Measurements from ENCODE around the gene CHERP. TPM values are rescaled to one million over a fixed set of nuclear protein-coding genes. Genes with fewer than 3 reads are reported as not detected.
"Not testable (repeated sequence)": the region's sequence is repeated elsewhere in the genome, so short reads cannot be mapped to it uniquely, and the experiment has no call there.

The CHERP gene
- total RNA-seq, 1 donor from 2014 or later, result 76.4 TPM

DNA sequence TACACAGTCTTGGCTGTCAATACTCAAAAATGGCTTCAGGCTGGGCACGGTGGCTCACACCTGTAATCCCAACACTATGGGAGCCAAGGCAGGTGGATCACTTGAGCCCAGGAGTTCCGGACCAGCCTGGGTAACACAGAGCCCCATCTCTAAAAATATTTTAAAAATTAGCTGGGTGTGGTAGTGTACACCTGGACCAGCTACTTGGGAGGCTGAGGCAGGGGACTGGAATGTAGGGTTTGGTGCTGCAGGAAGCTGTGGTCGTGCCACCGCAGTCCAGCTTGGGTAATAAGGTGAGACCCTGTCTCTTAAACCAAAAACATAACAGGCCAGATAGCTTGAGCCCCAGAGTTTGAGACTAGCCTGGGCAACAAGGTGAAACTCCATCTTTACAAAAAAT lies 6.7 kb upstream of the CHERP start:
- no peak for DNase-seq (ENCODE audit: low spot score, unreplicated experiment)

DNA sequence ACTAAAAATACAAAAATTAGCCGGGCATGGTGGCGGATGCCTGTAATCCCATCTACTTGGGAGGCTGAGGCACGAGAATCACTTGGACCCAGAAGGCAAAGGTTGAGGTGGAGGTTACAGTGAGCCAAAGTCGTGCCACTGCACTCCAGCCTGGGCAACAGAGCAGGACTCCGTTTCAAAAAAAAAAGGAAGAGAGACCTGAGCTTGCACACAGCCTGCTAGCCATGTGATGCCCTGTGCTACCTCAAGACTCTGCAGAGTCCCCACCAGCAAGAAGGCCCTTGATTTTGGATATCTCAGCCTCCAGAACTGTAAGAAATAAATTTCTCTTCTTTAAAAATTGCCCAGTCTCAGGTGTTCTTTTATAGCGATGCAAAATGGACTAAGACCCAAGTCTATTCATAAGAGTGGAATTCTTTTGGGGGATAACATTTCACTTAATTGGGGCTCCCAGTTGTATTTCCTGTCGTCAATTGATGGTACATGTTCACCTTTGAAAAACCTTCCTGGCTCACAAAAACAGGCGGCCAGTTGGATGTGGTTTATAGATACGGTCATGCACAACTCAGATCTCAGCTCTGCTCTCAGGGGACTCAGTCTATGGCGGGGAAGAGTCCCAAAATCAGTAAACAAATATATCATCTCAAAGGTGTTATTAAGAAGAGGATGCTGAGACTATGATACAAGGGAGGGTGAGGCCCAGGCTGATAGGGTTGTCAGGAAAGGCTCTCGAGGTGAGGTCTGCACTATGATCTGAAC lies 2.4 kb upstream of the CHERP start:
- TF ChIP-seq, protein P1, sequence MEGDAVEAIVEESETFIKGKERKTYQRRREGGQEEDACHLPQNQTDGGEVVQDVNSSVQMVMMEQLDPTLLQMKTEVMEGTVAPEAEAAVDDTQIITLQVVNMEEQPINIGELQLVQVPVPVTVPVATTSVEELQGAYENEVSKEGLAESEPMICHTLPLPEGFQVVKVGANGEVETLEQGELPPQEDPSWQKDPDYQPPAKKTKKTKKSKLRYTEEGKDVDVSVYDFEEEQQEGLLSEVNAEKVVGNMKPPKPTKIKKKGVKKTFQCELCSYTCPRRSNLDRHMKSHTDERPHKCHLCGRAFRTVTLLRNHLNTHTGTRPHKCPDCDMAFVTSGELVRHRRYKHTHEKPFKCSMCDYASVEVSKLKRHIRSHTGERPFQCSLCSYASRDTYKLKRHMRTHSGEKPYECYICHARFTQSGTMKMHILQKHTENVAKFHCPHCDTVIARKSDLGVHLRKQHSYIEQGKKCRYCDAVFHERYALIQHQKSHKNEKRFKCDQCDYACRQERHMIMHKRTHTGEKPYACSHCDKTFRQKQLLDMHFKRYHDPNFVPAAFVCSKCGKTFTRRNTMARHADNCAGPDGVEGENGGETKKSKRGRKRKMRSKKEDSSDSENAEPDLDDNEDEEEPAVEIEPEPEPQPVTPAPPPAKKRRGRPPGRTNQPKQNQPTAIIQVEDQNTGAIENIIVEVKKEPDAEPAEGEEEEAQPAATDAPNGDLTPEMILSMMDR (IDR thresholded peaks at IDR 0.05; ENCODE audit: unreplicated experiment), result no peak
- Mint-ChIP-seq H3K4me3 (ENCODE audit: low read depth) (no peak overlapping the region), H3K36me3 (ENCODE audit: insufficient read depth) (peaks cover 2% of the 10 kb centered on the region), H3K27ac (peak overlapping the region; percentile 46), H3K4me1 (ENCODE audit: low read depth) (peaks cover 15% of the 10 kb centered on the region), H3K27me3 (no peaks in the 10 kb centered on the region), H3K9me3 (ENCODE audit: low read depth) (no peaks in the 10 kb centered on the region)
- no peak for DNase-seq (ENCODE audit: low spot score, unreplicated experiment)

More for the DNA sequence above, 6.7 kb upstream of the CHERP start:
- H3K27me3 Mint-ChIP-seq, result no peaks in the 10 kb centered on the region
- peaks cover 2% of the 10 kb centered on the region for H3K4me1 Mint-ChIP-seq (ENCODE audit: low read depth)
- H3K4me3 Mint-ChIP-seq (ENCODE audit: low read depth), result no peak overlapping the region
- no peak overlapping the region for H3K27ac Mint-ChIP-seq
- H3K36me3 Mint-ChIP-seq (ENCODE audit: insufficient read depth), result peaks cover 7% of the 10 kb centered on the region
- TF ChIP-seq, protein P1 (IDR thresholded peaks at IDR 0.05; ENCODE audit: unreplicated experiment), result no peak
- H3K9me3 Mint-ChIP-seq (ENCODE audit: low read depth), result no peaks in the 10 kb centered on the region

DNA sequence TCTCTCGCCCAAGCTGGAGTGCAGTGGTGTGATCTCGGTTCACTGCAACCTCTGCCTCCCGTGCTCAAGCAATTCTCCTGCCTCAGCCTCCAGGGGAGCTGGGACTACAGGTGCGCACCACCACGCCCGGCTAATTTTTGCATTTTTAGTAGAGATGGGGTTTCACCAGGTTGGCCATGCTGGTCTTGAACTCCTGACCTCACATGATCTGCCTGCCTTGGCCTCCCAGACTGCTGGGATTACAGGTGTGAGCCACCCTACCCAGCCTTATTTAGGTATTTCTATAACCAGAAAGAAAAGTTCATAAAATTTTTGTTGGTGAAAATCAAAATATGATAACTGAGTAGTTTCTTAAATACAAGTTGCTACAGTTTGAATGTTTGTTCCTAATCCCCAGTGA lies 1.5 kb upstream of the CHERP start:
- peak overlapping the region; percentile 90 for H3K4me3 Mint-ChIP-seq (ENCODE audit: low read depth)
- not testable (repeated sequence) for DNase-seq (ENCODE audit: low spot score, unreplicated experiment); H3K27me3 Mint-ChIP-seq; H3K9me3 Mint-ChIP-seq (ENCODE audit: low read depth); H3K36me3 Mint-ChIP-seq (ENCODE audit: insufficient read depth)
- H3K4me1 Mint-ChIP-seq (ENCODE audit: low read depth), result peaks cover 15% of the 10 kb centered on the region
- H3K27ac Mint-ChIP-seq, result peak overlapping the region; percentile 27

DNA sequence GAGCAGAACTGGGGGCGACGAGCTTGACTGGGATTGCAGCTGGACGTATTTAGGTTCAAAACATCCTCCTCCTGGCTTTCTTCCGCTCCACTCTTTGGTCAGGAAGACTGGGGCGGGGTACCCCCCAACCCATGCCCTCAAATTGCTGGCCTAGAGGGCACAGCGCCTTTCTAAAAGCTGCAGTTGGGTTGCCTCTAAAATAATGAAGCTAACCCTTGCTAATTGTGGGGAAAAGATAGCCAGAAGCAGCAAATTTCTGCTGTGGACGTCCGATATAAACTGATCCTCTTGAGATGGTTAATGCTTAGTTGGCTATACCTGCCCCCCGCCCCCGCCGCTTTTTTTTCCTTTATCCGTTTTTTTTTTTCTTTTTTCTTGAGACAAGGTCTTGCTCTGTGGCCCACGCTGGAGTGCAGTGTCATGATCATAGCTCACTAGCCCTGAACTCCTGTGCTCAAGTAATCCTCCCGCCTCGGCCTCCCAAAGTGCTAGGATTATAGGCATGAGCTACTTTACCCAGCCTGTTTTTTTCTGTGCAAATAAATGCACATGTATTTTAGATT lies 754 bp upstream of the CHERP start:
- Mint-ChIP-seq H3K27me3 (no peaks in the 10 kb centered on the region), H3K9me3 (ENCODE audit: low read depth) (no peaks in the 10 kb centered on the region), H3K27ac (peak overlapping the region; percentile 90), H3K4me3 (ENCODE audit: low read depth) (peak overlapping the region; percentile 90), H3K36me3 (ENCODE audit: insufficient read depth) (peaks cover 9% of the 10 kb centered on the region), H3K4me1 (ENCODE audit: low read depth) (peaks cover 18% of the 10 kb centered on the region)
- TF ChIP-seq, protein P1 (IDR thresholded peaks at IDR 0.05; ENCODE audit: unreplicated experiment), result no peak
- DNase-seq (ENCODE audit: low spot score, unreplicated experiment), result no peak

DNA sequence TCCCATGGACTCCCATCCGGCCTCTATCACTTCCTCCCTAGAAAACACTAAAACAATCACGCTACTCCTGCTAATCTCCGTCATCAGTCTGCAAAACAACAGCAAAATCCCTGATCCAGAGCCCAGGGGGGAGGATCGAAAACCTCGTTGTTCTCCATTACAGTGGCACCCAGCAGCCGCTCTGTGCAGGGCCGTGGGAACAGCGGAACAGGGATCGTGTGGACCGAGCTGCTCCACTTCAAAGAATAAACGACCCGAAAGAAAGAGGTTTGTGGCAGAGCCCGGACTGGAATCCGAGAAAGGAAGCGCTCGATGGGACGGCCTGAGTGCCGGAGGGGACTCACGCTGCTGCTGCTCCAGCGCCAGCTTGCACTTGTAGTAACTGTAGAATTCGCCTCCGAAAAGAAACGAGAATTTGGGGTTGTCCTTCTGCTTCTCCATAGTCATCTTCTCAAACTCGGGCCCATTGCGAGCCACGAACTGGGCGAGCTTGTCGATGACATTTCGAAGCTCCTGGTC lies 652 bp downstream of the CHERP start:
- H3K9me3 Mint-ChIP-seq (ENCODE audit: low read depth), result no peaks in the 10 kb centered on the region
- H3K27ac Mint-ChIP-seq, result peak overlapping the region; percentile 90
- no peak for DNase-seq (ENCODE audit: low spot score, unreplicated experiment)
- H3K4me3 Mint-ChIP-seq (ENCODE audit: low read depth), result peak overlapping the region; percentile 90
- TF ChIP-seq, protein P1 (IDR thresholded peaks at IDR 0.05; ENCODE audit: unreplicated experiment), result no peak
- peaks cover 18% of the 10 kb centered on the region for H3K4me1 Mint-ChIP-seq (ENCODE audit: low read depth)
- no peaks in the 10 kb centered on the region for H3K27me3 Mint-ChIP-seq
- peaks cover 11% of the 10 kb centered on the region for H3K36me3 Mint-ChIP-seq (ENCODE audit: insufficient read depth)

Measured in progenitor cell of endocrine pancreas (in vitro differentiated cells).